Globus pallidus (tissue), 1 donor: ENCODE measurements around the gene RIC8A.

Source experiments
- DNase-seq: peaks from one replicate; pipeline ENCODE4 v3.0.0-alpha.2; 2015; ENCODE audit warnings: low spot score

Gene RIC8A

GRCh38 chr11:250274-250673, 42.8 kb downstream of the RIC8A start:
- DNase-seq = no peak

GRCh38 chr11:250740-251299, 43.3 kb downstream of the RIC8A start:
- no peak for DNase-seq

GRCh38 chr11:251550-251949, 44.0 kb downstream of the RIC8A start:
- DNase-seq = no peak

GRCh38 chr11:252666-253065, 45.2 kb downstream of the RIC8A start:
- DNase-seq = no peak

GRCh38 chr11:253160-253885, 45.8 kb downstream of the RIC8A start:
- no peak for DNase-seq

GRCh38 chr11:253886-254270, 46.4 kb downstream of the RIC8A start:
- DNase-seq = no peak

GRCh38 chr11:255176-255575, 47.7 kb downstream of the RIC8A start:
- no peak for DNase-seq

- no peak for DNase-seq
These were observed 48.3 kb downstream of the RIC8A start for GRCh38 chr11:255816-256215.

- DNase-seq = no peak
These were observed 49.6 kb downstream of the RIC8A start for GRCh38 chr11:256952-257737.

GRCh38 chr11:257766-258493, 50.4 kb downstream of the RIC8A start:
- DNase-seq = no peak

- DNase-seq = no peak
These were observed 51.9 kb downstream of the RIC8A start for GRCh38 chr11:259413-259812.

- no peak for DNase-seq
These were observed 54.1 kb downstream of the RIC8A start for GRCh38 chr11:261624-262023.
